Astrocyte of the spinal cord (primary cell): ENCODE measurements around the gene SERPINH1.

Experiments
- DNase-seq: peaks from one replicate; pipeline ENCODE4 v3.0.0; 2011; ENCODE audit warnings: low read depth, low spot score
- H3K4me3 ChIP-seq: 2 replicates; pipeline ENCODE4 v1.5.1; 2011; ENCODE audit warnings: low read depth, mild to moderate bottlenecking, low read length, moderate library complexity
- in situ Hi-C: cut with HindIII; loops from 2 replicates; pipeline ENCODE4 v1.10.0; 2017; ENCODE audit warnings: low sequenced_read_pairs
- TF ChIP-seq, protein P1 (sequence below): IDR thresholded peaks from 2 replicates; pipeline ENCODE4 v1.5.1; 2012; ENCODE audit warnings: low read depth, mild to moderate bottlenecking, low read length, inconsistent platforms

The SERPINH1 gene

GRCh38 chr11:75615751-75616150 lies 53.7 kb downstream of the SERPINH1 start:
- no peak for DNase-seq
- in situ Hi-C loops = no loop called here
- TF ChIP-seq, protein P1, sequence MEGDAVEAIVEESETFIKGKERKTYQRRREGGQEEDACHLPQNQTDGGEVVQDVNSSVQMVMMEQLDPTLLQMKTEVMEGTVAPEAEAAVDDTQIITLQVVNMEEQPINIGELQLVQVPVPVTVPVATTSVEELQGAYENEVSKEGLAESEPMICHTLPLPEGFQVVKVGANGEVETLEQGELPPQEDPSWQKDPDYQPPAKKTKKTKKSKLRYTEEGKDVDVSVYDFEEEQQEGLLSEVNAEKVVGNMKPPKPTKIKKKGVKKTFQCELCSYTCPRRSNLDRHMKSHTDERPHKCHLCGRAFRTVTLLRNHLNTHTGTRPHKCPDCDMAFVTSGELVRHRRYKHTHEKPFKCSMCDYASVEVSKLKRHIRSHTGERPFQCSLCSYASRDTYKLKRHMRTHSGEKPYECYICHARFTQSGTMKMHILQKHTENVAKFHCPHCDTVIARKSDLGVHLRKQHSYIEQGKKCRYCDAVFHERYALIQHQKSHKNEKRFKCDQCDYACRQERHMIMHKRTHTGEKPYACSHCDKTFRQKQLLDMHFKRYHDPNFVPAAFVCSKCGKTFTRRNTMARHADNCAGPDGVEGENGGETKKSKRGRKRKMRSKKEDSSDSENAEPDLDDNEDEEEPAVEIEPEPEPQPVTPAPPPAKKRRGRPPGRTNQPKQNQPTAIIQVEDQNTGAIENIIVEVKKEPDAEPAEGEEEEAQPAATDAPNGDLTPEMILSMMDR = no peak
- no peak overlapping the region for H3K4me3 ChIP-seq

DNA sequence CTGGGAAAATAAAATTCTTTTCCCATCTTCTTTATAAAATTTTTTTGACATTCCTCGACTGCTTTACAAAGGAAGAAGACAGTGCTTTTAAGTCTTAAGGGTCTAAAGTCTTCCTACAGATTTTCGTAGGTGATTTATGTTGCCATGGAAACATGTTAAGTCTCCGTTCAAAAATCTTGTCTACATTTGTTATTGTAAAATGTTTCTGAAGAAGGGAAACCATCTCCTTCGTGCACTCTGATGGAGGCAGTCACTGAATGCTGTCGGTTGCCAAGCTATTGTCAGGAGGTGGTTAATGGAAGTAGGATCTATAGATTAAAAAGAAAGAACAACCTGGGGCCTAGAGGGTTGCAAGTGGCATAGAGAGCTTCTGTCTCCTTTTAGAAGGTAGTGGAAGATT lies 54.2 kb downstream of the SERPINH1 start:
- TF ChIP-seq, protein P1 = no peak
- no peak for DNase-seq
- no peak overlapping the region for H3K4me3 ChIP-seq
- in situ Hi-C loops = no loop called here
